ENCODE measurements around the gene DNASE2.
A peak's percentile ranks its signal among the peaks of the same experiment; 100 is the strongest.
"Not testable (repeated sequence)": the region's sequence is repeated elsewhere in the genome, so short reads cannot be mapped to it uniquely, and the experiment has no call there.

The DNASE2 gene, protein sequence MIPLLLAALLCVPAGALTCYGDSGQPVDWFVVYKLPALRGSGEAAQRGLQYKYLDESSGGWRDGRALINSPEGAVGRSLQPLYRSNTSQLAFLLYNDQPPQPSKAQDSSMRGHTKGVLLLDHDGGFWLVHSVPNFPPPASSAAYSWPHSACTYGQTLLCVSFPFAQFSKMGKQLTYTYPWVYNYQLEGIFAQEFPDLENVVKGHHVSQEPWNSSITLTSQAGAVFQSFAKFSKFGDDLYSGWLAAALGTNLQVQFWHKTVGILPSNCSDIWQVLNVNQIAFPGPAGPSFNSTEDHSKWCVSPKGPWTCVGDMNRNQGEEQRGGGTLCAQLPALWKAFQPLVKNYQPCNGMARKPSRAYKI

DNA sequence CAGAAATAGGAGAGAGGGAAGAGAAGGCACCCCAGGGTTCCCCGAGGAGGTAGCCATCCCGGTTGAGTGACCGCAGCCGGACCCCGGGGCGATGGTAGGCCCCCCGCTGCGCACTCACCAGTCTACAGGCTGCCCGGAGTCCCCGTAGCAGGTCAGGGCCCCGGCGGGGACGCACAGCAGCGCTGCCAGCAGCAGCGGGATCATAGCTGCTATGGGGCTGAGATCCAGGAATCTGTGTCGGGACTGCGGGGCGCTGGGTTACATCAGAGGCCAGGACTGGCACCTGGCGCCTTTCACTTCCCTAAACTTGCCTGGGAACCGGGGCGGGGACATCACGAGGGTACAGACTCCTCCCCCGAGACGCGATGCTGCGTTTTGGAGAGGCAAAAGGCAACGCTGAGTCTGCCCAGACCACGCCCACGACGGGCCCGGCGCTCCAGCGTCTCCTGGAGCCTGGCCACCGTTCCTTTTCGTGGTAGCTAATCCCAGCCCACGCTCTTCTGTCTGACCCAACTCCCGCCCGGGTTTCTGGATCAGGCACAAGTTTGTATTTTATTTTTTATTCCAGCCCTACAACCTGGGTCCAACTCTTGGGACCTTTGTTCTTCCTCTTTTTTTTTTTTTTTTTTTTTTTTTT, at the start of gene DNASE2:
Gene DNASE2 (minus strand): TSS at position 278 of the 637 bp plus-strand sequence. CDS start 74 bp downstream, at position 204.
- peak; percentile 95 to 99 for DNase-seq

DNA sequence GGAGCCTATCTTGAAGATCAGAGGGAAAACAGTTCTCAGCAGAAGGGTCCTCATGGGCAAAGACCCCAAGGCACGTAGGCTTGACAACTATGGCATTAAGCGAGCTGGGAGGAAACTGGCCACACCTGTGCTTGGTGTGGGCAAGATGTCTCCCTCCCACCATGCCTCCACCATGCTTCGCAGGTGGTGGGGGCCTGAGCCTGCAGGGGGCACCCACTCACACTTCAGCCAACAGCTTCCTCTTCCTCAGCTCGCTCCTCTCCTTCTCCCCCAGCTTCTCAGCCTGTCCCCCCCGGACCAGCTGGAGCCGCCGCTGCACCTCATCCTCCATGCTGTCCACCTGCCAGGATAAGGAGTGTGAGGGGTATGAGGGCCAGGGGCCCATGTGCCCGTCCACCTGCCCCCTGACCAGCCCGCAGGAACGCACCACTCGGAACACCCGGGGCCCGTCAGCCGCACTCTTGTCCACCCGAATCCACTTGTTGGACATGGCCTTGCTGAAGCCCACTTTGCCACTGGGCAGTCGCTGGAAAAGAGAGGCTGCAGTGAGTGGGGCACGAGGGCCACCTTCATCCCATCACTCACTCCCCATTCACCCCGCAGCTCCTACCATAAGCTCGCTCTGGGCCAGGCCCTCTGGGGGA, 48.9 kb upstream of the DNASE2 start:
- no peak for DNase-seq

DNA sequence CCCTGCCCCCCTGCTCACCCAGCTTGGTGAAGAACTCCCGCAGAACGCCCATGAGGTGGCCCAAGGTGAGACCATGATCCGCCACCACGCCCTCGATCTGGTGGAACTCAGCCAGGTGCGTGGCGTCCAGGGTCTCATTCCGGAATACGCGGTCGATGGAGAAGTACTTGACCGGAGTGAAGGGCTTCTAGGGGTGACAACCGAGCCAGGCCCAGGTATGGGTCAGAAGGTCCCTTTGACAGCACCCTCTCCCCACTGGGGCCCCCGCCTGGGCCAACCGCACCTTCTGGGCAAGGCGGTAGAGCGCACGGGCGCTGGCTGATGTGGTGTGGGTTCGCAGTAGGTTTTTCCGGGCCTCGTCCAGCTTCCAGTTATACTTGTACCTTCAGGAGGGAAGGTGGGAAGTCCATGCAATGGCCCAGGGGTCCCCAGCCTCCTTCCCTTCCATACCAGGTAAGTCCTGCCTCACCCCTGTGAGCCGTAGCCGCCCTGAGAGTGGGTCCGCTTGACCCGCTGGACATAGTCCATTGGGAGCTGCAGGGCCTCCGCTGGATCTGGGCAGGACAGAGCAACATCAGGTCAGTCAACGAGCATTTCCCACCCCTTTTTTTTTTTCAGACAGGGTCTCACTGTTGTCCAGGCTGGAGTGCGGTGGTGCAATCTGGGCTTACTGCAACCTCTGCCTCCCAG, 43.5 kb upstream of the DNASE2 start:
- no peak for DNase-seq

DNA sequence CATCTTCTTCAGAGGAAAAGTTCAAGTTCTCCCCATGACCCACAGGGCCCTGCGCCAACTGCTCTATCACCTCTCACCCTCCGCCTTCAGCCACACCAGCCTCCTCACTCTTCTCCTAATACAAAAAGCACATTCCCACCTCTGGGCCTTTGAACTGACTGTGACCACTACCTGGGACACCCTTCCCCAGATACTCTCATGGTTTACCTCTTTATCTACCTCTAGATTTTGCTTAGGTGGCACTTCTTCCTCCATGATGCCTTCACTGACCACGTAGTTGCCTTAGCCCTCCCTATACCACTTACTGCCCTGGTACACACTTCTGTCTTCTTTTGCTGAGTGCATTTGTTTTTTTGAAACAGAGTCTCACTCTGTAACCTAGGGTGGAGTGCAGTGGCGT, 41.7 kb upstream of the DNASE2 start:
- no peak for DNase-seq

DNA sequence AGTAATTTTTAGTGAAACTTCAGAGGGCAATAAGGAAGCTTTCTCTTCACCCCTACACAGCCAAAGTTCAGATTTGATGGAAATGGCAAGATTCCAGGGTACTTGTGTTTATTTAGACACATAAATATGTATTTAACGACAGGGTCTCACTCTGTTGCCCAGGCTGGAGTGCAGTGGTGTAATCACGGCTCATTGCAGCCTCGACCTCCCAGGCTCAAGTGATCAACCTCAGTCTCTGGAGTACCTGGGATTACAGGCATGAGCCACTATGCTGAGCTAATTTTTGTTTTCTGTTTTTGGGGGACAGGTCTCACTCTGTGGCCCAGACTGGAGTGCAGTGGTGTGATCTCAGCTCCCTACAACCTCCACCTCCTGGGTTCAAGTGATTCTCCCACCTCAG, 39.8 kb upstream of the DNASE2 start:
- no peak for DNase-seq

DNA sequence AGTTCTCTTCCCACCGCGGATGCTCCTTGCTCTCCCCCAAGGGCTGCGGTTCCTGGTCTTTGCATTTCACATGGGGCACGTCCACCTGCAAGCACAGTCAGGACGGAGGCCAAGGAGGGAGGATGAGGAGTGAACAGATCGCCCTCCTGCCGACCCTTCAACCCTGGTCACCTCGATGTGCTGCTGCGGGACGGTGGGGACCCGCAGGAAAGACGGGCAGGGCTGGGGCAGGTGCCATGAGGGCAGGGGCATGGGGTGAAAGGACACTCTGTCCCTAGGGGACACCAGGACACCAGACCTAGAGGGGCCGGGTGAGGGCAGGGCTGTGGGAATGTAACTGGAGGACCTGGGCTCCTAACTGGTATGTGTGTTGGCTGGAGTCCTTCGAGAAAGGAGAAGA, 37.0 kb upstream of the DNASE2 start:
- no peak for DNase-seq

DNA sequence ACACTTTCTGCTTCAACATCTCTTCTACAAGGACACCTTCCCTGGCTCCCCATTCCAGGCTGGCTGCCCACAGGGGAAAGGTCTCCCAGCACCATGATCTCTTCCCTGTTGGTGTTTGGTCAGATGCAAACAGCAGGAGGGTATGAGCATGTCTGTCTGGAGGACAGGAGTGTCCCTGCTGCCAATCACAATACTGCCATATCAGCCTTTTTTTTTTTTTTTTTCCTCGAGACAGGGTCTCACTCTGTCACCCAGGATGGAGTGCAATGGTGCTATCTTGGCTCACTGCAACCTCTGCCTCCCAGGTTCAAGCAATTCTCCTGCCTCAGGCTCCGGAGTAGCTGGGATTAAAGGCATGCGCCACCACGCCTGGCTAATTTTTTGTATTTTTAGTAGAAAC, 34.6 kb upstream of the DNASE2 start:
- DNase-seq = not testable (repeated sequence)

DNA sequence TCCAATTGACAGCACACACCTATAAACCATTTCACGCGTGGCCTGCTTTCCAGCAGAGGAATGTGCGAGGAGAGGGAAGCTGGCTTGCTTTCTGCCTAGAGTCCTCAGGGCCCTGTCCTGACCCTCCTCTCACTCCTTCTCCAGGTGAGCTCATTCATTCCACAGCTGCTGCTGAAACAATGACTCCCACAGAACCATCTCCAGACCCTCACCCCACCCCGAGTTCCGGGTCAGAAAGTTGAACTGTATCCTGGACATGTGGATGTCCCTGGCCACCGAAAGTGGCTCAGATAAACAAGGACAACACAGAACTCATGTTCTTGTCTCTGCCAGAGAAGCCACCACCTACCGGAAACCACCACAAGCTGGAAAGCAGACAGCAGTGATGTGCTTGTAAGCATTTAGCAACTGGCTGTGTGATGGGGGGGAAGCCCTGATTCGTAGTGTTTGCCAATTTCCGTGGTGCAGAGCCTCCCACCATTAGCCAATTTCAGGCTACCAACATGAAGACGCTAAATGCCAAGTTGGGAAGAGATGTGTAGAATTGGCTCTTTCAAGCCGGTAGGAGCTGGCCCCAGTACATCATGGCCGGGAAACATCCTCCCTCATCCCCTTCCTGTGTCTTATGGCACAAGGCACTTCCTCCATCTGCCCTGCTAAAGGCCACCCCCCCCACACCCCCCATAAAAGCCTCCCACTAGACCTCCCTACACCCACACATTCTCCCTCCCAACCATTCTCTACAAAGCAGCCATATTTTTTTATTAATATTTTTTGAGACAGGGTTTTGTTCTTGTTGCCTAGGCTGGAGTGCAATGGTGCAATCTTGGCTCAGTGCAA, 32.8 kb upstream of the DNASE2 start:
- peak in 1 of 2 experiments; percentile 60 for DNase-seq

DNA sequence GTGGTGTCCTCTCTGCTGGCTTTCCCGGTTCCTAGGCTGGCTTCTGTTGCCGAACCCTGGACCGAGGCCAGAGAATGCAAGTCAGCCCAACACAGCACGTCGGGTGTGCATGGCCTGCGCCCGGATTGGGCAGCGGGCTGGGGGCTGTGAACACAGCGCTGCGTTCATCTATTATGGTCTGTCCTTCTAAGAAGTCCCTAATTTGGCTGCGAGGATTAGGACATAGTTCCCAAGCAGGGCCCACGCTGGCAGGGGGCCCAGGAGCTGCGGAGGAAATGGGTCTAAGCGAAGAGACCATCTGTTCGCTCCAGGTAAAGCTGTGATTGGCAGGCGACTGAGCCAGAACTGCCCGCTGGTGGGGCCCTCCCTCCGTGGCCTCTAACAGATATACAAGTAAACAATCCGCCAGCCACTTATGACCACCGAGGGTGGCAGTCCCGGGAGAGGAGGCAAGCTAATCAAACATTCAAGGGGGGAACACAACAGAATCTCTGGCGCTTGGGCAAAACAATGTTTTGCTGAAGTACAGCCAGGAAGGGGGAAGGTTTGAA, 31.8 kb upstream of the DNASE2 start:
- DNase-seq = peak; percentile 91 to 99

DNA sequence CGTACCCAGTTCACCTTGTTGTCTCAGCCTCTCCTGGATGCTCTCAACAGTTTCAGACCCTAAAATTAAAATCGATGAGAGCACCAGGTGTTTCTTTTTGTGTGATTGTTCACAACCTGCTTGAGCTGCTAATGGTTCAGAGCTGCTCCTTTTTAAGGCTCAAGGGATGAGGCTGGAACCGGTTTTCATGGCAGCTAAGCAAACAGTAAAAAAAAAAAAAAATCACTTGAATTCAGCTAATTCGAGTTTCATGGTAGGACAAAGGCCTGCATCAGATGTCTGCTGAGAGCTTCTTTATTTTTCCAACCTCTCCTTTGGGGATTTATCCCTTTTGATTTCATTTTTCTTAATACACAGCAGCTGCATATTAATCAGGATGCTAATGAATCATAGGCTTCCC, 31.3 kb upstream of the DNASE2 start:
- peak in 1 of 2 experiments; percentile 75 for DNase-seq

DNA sequence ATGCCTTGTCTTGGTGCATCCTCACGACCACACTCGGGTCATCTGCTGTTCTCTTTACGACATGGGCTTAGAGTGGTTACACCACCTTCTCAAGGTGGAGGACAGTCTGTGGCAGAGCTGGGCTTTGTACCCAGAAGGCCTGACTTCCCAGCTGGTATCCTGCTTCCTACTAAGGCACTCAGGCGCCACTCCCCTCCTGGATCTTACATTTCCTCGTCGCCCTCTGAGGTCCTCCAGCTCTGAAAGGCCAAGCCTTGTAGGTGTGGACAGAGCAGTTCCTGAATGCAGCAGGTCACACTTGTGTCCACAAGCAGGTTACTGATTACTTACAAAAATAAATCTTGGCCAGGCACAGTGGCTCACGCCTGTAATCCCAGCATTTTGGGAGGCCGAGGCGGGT, 25.9 kb upstream of the DNASE2 start:
- no peak for DNase-seq

DNA sequence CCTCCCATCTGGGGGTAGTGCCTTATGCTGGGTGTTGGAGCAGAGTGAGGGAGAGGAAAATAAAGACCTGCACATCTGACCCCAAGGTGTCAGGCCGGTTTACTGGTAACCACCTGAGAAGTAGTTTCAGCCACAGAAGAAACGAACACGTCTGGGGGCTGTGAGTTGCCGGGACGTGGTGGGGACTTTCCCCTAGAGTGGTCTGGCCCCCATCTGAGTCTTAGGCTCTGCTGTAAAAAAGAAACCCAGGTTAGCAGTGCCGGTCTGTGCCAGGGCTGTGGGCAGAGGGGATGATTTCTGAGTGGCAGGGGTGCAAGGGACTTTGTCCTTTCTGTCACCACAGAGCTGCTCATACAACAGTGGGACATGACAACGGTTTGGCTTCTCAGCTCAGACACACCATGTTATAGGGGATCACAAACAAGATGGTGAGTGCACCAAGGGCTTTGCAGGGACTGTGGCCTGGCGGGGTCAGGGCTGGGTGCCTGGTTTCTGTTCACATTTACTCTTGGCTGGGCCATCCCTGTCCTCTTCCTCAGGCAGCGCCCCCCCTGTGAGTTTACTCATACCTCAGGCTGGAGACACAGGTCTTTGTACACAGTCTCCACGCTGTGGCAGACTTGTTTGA, 18.8 kb upstream of the DNASE2 start:
- DNase-seq = no peak

DNA sequence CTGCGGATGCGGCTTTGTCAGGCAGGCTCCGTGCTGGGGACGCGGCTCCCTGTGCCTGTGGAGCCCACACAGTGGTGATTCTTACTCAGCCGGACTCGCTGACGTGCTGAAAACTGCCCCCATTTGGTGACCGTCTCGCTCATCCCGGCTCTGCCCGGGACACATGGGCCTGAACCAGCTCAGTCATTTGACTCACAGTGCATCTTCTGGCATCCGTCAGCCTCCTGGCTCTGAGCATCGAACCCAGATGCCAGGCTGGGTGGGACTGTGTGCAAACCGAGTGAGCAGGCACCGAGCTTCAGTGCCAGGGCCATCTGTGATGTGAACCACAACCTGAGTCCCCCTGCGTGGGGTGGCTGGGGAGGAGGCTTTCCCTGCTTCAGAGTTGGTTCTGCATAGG, 15.2 kb upstream of the DNASE2 start:
- no peak for DNase-seq

DNA sequence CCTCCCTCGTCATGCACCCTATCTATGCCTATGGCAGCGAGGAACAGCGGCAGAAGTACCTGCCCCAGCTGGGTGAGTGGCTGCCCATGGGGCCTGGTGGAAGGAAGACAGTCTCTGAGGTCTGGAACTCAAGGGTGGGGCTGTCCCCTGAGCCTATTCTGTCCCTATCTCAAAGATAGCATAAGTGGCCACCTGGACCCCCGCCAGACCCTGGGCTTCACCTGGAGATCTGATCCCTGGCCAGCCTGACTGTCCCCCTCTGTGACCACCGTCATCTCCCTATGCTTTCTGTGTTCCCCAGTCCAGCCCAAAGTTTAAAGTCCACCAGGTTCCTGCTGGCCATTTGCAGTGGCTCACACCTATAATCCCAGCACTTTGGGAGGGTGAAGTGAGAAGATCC, 12.3 kb upstream of the DNASE2 start:
- no peak for DNase-seq

DNA sequence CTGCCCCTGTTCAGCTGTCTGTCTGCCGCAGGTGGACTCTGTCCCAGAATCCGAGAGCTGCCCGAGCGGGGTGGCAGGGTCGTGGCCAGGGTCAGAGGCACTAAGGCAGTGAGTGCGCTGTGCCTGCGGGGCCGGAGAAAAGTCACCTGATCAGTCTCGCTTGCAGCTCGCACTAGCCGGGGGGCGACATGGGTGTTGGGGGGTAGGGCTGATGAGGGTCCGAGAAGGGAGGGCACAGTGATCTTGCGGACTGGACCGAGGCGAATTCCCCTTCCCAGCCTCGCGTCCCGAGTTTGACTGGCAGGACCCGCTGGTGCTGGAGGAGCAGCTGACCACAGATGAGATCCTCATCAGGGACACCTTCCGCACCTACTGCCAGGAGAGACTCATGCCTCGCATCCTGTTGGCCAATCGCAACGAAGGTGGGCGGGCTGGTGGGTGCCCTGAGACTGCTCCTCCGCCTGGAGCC, 10.3 kb upstream of the DNASE2 start:
- no peak for DNase-seq

DNA sequence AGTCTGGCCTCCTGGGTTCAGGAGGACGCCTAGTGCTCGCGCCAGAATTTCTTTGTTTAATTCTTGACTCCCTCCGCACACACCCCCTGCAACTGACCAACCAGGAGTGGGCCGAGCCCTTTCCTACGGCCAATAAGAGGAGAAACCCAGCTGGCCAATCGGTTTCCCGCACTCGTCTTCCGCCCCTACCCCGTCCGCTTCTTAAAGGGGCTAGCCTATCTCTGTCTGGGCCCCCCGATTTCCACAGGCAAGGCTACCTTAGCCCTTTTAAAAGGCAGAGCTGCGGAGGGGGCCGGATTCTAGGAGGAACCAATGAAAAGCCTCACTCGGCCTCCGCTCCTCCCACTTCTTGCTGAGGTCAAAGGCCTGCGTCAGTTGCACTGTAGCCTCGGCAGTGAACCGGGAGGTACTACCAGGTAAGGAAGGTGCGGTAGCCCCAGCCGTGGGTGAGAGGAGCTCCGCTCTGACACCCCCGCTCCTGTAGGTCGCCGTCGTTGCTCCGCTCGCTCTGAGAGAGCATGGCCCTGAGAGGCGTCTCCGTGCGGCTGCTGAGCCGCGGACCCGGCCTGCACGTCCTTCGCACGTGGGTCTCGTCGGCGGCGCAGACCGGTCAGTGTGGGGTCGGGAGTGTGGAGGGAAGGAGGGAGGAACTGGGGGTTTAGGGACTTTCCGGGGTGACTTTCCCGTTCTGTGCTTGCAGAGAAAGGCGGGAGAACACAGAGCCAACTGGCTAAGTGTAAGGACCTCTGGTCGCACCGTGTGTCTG, 9.7 kb upstream of the DNASE2 start, which contains the start of gene GCDH:
Gene GCDH (plus strand): TSS at position 374 of the 766 bp plus-strand sequence. CDS start 145 bp downstream, at position 519.
- peak; percentile 99 for DNase-seq

DNA sequence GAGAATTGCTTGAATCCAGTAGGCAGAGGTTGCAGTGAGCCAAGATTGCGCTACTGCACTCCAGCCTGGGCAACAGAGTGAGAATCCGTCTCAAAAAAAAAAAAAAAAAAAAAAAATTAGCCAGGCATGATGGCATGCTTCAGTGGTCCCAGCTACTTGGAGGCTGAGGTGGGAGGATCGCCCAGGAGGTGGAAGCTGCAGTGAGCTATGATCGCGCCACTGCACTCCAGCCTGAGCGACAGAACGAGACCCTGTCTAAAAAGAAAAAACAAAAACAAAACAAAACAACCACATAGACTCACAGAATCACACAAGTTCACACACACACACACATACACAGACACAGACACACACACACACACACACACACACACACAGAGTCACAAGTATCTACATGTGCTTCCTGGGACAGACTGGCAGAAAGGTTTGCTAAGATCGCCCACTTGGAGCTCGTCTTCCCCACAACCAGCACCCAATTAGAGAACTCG, 9.1 kb upstream of the DNASE2 start:
- not testable (repeated sequence) for DNase-seq

DNA sequence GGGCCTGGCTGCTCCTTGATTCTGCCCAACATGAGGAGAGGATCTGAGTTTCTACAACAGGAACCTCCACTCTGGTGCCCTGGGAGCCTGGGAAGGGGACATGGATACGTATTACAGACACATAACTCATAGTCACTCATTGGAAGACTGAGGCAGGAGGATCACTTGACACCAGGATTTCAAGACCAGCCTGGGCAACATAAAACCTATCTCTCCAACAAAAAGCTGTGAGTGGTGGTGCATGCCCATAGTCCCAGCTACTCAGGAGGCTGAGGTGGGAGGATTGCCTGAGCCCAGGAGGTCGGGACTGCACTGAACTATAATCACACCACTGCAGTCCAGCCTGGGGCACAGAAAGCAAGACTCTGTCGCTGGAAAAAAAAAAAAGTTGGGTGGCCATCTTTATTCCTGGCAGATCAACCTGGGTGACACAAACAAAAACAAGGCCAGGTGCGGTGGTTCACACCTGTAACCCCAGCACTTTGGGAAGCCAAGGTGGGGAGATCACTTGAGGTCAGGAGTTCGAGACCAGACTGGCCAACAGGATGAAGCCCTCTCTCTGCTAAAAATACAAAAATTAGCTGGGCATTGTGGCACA, 6.9 kb upstream of the DNASE2 start:
- DNase-seq = no peak

DNA sequence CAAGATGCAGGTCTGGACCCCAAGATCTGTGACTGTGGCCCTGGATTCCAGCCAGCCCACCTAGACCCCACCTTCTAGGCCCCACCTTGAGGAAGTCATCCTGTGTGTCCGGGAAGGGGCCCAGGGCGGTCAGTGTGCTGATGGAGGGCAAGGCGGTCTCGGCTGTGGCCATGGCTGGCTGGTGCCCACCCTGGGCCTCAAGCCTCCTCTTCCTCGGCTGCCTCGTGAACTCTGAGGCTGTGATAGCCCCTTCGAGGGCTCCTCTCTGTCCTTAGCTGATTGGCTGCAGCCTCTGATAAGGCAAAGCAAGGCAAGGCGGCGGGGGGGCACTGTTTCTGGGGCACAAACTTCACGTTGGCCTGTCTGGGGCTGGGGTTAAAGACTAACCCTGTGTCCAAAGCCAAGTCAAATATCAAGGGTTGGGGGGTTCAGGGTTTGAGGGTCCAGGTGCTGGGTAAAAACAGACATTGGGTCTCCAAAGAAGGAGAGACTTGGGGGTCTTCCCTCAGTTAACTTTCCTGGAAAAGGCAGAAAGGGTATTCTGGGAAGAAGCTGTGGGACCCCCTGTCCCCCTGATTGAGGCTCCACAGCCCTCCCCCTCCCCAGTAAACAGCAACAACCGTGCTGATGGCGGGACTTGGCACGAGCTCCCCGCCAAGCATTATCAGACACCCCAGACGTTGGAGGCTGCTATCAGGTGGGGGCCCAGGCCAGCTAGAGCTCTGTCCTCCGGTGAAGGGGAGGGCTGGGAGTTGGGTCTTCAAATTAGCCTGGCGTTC, 5.9 kb upstream of the DNASE2 start, which contains the start of gene KLF1:
Gene KLF1 (minus strand): TSS at position 233 of the 779 bp plus-strand sequence. CDS start 61 bp downstream, at position 172.
- no peak for DNase-seq

All from NCI-H446 (cell line).